ENCODE results near the gene CDH12. TPM values are rescaled to one million over a fixed set of nuclear protein-coding genes. Genes with fewer than 3 reads are reported as not detected.
"Not testable (repeated sequence)": the region's sequence is repeated elsewhere in the genome, so short reads cannot be mapped to it uniquely, and the experiment has no call there.

CDH12 gene
- total and polyA plus RNA-seq, 4 donors, result 0.02 to 0.33 (median 0.17) TPM; not detected in 1

GRCh38 chr5:22226423-22226822, 626.7 kb downstream of the CDH12 start:
- WGBS, result 74% methylated on average over 2 of the region's 2 CpGs
- Histone ChIP-seq H3K9ac (ENCODE audit: low read depth in 1 of 2, low read length in 2 of 2) (no peak overlapping the region), H3K36me3 (ENCODE audit: control insufficient read depth in 4 of 4, insufficient read depth in 3 of 4, low read depth in 1 of 4, low read length in 3 of 4) (no peaks in the 10 kb centered on the region), H3K4me1 (ENCODE audit: control insufficient read depth in 4 of 4, insufficient read depth in 4 of 4, low read length in 3 of 4) (no peaks in the 10 kb centered on the region), H3K27me3 (ENCODE audit: control insufficient read depth in 4 of 4, insufficient read depth in 4 of 4, low read length in 3 of 4) (no peaks in the 10 kb centered on the region), H3K4me3 (ENCODE audit: low read depth in 1 of 3, low read length in 3 of 3) (no peak overlapping the region), H3K9me3 (ENCODE audit: control insufficient read depth in 4 of 4, low read length in 3 of 4) (no peaks in the 10 kb centered on the region), H3K27ac (ENCODE audit: low read depth in 1 of 2, low read length in 2 of 2) (no peak overlapping the region)
- TF ChIP-seq GABPA (IDR thresholded peaks at IDR 0.05 in 1 of 2, conservative IDR thresholded peaks at IDR 0.05 in 1 of 2) (no peak), SP1 (IDR thresholded peaks at IDR 0.05) (no peak)
- DNase-seq (ENCODE audit: low spot score), result no peak

GRCh38 chr5:22223079-22223478, 630.1 kb downstream of the CDH12 start:
- WGBS, result 56% methylated on average over 3 of the region's 3 CpGs
- no peak for TF ChIP-seq FOXA2 (IDR thresholded peaks at IDR 0.05)
- no peak for DNase-seq (ENCODE audit: low spot score)

DNA sequence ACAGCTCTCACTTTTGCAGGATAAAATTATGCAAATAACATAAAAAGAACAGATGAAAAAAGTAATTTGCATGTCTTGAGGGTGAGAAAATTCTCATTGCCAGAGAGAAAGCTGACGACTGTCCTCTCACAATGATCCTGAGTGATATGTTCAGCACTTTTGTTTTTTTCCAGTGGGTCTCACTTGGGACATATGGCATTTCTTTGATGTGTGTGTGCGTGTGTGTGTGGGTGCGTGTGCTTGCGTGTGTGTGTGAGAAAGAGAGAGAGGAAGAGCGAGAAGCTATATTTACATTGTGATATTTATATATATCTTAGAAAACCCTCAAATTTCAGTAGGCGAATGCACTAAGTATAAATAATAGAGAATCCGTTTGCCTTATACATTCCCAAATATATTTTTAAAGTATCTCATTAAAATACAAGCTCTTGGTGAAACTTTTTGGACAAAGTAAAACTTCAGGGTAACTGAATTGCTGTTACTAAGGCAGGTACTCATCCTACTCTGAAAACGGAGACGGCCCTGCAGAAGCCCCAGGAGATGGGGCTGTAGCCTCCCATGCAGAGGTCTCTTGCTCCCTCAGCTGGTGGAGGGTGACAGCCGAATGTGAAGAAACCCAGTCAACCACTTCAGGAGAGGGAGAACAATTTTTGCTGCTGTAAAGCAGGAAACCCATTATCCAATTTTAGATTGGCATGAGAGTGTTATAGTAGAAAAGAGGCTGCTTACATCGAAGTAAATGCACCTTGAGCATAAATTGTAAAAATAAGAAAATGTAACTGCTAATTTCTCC, 639.2 kb downstream of the CDH12 start:
- H3K27me3 ChIP-seq (ENCODE audit: control insufficient read depth in 4 of 4, insufficient read depth in 4 of 4, low read length in 3 of 4); H3K27ac ChIP-seq (ENCODE audit: low read depth in 1 of 2, low read length in 2 of 2); H3K4me3 ChIP-seq (ENCODE audit: low read depth in 1 of 3, low read length in 3 of 3); H3K9me3 ChIP-seq (ENCODE audit: control insufficient read depth in 4 of 4, low read length in 3 of 4); H3K4me1 ChIP-seq (ENCODE audit: control insufficient read depth in 4 of 4, insufficient read depth in 4 of 4, low read length in 3 of 4); H3K36me3 ChIP-seq (ENCODE audit: control insufficient read depth in 4 of 4, insufficient read depth in 3 of 4, low read depth in 1 of 4, low read length in 3 of 4); DNase-seq (ENCODE audit: low spot score); H3K9ac ChIP-seq (ENCODE audit: low read depth in 1 of 2, low read length in 2 of 2): not testable (repeated sequence)
- WGBS, result 38% methylated on average over 9 of the region's 11 CpGs

More at GRCh38 chr5:22223079-22223478, 630.1 kb downstream of the CDH12 start:
- no peaks in the 10 kb centered on the region for H3K4me1 ChIP-seq (ENCODE audit: control insufficient read depth in 4 of 4, insufficient read depth in 4 of 4, low read length in 3 of 4)
- no peak overlapping the region for H3K9ac ChIP-seq (ENCODE audit: low read depth in 1 of 2, low read length in 2 of 2)
- no peaks in the 10 kb centered on the region for H3K9me3 ChIP-seq (ENCODE audit: control insufficient read depth in 4 of 4, low read length in 3 of 4)
- H3K4me3 ChIP-seq (ENCODE audit: low read depth in 1 of 3, low read length in 3 of 3), result no peak overlapping the region
- H3K36me3 ChIP-seq (ENCODE audit: control insufficient read depth in 4 of 4, insufficient read depth in 3 of 4, low read depth in 1 of 4, low read length in 3 of 4), result no peaks in the 10 kb centered on the region
- no peak overlapping the region for H3K27ac ChIP-seq (ENCODE audit: low read depth in 1 of 2, low read length in 2 of 2)
- no peaks in the 10 kb centered on the region for H3K27me3 ChIP-seq (ENCODE audit: control insufficient read depth in 4 of 4, insufficient read depth in 4 of 4, low read length in 3 of 4)

- not testable (repeated sequence) for DNase-seq (ENCODE audit: low spot score); H3K27ac ChIP-seq (ENCODE audit: low read depth in 1 of 2, low read length in 2 of 2); H3K9ac ChIP-seq (ENCODE audit: low read depth in 1 of 2, low read length in 2 of 2); H3K4me1 ChIP-seq (ENCODE audit: control insufficient read depth in 4 of 4, insufficient read depth in 4 of 4, low read length in 3 of 4); H3K36me3 ChIP-seq (ENCODE audit: control insufficient read depth in 4 of 4, insufficient read depth in 3 of 4, low read depth in 1 of 4, low read length in 3 of 4); H3K9me3 ChIP-seq (ENCODE audit: control insufficient read depth in 4 of 4, low read length in 3 of 4); H3K27me3 ChIP-seq (ENCODE audit: control insufficient read depth in 4 of 4, insufficient read depth in 4 of 4, low read length in 3 of 4); H3K4me3 ChIP-seq (ENCODE audit: low read depth in 1 of 3, low read length in 3 of 3)
- WGBS, result 9% methylated on average over 22 of the region's 22 CpGs
Observed at GRCh38 chr5:22212254-22212991, 640.7 kb downstream of the CDH12 start.

- H3K27ac ChIP-seq (ENCODE audit: low read depth in 1 of 2, low read length in 2 of 2); H3K9me3 ChIP-seq (ENCODE audit: control insufficient read depth in 4 of 4, low read length in 3 of 4); H3K4me3 ChIP-seq (ENCODE audit: low read depth in 1 of 3, low read length in 3 of 3); DNase-seq (ENCODE audit: low spot score); H3K9ac ChIP-seq (ENCODE audit: low read depth in 1 of 2, low read length in 2 of 2); H3K4me1 ChIP-seq (ENCODE audit: control insufficient read depth in 4 of 4, insufficient read depth in 4 of 4, low read length in 3 of 4); H3K36me3 ChIP-seq (ENCODE audit: control insufficient read depth in 4 of 4, insufficient read depth in 3 of 4, low read depth in 1 of 4, low read length in 3 of 4); H3K27me3 ChIP-seq (ENCODE audit: control insufficient read depth in 4 of 4, insufficient read depth in 4 of 4, low read length in 3 of 4): not testable (repeated sequence)
- 53% methylated on average over 2 of the region's 2 CpGs for WGBS
Observed at GRCh38 chr5:22208463-22208862, 644.7 kb downstream of the CDH12 start.

DNA sequence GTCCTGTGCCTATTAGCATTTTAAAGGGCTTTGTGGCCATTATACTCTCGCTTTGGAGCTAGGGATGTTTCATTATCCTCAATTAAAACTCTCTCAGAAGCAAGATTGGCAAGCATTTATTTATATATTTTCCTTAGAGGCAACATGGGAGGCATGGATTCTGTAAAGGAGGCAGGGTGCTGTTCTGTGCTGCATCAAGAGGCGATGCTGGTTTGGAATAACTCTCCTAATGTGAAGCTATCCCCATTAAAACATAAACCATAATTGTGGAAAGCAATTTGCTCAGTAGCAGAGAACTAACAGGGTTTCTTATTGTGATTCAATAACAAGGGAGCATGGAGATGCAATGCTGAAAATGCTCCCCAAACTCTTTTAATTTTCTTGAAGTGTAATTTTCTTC, 664.5 kb downstream of the CDH12 start:
- DNase-seq (ENCODE audit: low spot score); H3K4me3 ChIP-seq (ENCODE audit: low read depth in 1 of 3, low read length in 3 of 3); H3K9me3 ChIP-seq (ENCODE audit: control insufficient read depth in 4 of 4, low read length in 3 of 4); H3K9ac ChIP-seq (ENCODE audit: low read depth in 1 of 2, low read length in 2 of 2); H3K36me3 ChIP-seq (ENCODE audit: control insufficient read depth in 4 of 4, insufficient read depth in 3 of 4, low read depth in 1 of 4, low read length in 3 of 4); H3K4me1 ChIP-seq (ENCODE audit: control insufficient read depth in 4 of 4, insufficient read depth in 4 of 4, low read length in 3 of 4); H3K27ac ChIP-seq (ENCODE audit: low read depth in 1 of 2, low read length in 2 of 2); H3K27me3 ChIP-seq (ENCODE audit: control insufficient read depth in 4 of 4, insufficient read depth in 4 of 4, low read length in 3 of 4): not testable (repeated sequence)
- 74% methylated on average over 2 of the region's 2 CpGs for WGBS

DNA sequence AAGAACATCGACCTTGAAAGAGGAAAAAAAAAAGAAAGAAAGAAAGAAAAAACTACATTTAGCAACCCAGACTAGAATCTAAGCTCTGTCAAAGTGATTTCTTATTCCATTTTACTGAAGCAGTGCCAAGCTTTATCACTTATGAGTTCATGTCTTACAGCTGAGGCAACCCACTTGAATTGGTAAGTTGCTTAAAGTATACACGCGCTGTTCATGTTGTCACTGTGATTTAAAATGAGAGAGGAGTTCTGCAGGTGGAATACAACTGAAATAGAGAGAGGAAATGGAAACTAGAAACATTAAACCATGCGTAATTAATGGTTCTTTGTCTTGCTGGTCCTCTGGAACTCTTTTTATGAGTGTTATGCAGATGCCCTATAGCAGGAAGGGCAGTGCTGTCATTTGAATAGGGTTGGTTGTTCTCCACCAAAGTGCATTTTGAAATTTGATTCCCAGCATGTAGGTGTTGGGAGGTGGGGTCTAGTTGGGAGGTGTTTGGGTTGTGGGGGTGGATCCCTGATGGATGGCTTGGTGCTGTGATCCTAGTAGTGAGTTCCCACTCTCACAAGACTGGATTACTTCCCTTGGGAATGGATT, 665.4 kb downstream of the CDH12 start:
- not testable (repeated sequence) for H3K9ac ChIP-seq (ENCODE audit: low read depth in 1 of 2, low read length in 2 of 2); DNase-seq (ENCODE audit: low spot score); H3K36me3 ChIP-seq (ENCODE audit: control insufficient read depth in 4 of 4, insufficient read depth in 3 of 4, low read depth in 1 of 4, low read length in 3 of 4); H3K9me3 ChIP-seq (ENCODE audit: control insufficient read depth in 4 of 4, low read length in 3 of 4); H3K27me3 ChIP-seq (ENCODE audit: control insufficient read depth in 4 of 4, insufficient read depth in 4 of 4, low read length in 3 of 4); H3K4me3 ChIP-seq (ENCODE audit: low read depth in 1 of 3, low read length in 3 of 3); H3K4me1 ChIP-seq (ENCODE audit: control insufficient read depth in 4 of 4, insufficient read depth in 4 of 4, low read length in 3 of 4); H3K27ac ChIP-seq (ENCODE audit: low read depth in 1 of 2, low read length in 2 of 2)
- WGBS, result 62% methylated on average over 4 of the region's 4 CpGs
